ENCODE results near the gene SLC17A7.

GRCh38 chr19:49427855-49428546 lies 13.3 kb downstream of the SLC17A7 start:
- TF ChIP-seq YY1 (IDR thresholded peaks at IDR 0.05; ENCODE audit: insufficient read depth, insufficient read length) (no peak), ZNF274 (IDR thresholded peaks at IDR 0.05; ENCODE audit: low read depth, low read length) (no peak), SUZ12 (IDR thresholded peaks at IDR 0.05; ENCODE audit: extremely low read depth, insufficient read depth, insufficient read length) (no peak)

Measured in NT2/D1 (cell line).